CD8-positive, alpha-beta memory T cell (primary cell): ENCODE data around the gene RNF169. TPM values are rescaled to one million over a fixed set of nuclear protein-coding genes. Genes with fewer than 3 reads are reported as not detected.

ENCODE experiments used
- CTCF ChIA-PET: fragments of 350-600 bp; sonication (Branson Sonifier 250); formaldehyde crosslinking; loops from one replicate; lab custom pipeline; 2021; ENCODE audit warnings: antibody characterized with exemption; lab: Charles Lee
- POLR2A ChIA-PET: fragments of 350-600 bp; sonication (Branson Sonifier 250); formaldehyde crosslinking; loops from one replicate; lab custom pipeline; 2021; ENCODE audit warnings: antibody characterized with exemption; lab: Charles Lee
- DNase-seq, 5 donors: peaks; one replicate each; pipeline versions ENCODE4 v3.0.0 to v3.0.0-alpha.2; 2020 to 2022; ENCODE audit warnings: mixed read lengths in 1 of 5
- H3K27ac ChIP-seq: one replicate; pipeline ENCODE4 v1.7.0; 2013; ENCODE audit warnings: low read depth, mild to moderate bottlenecking, low read length, moderate library complexity
- H3K27me3 ChIP-seq: 2 replicates; pipeline ENCODE4 v1.7.0; 2013; ENCODE audit warnings: low read length, mild to moderate bottlenecking; ENCODE audit not compliant: insufficient read depth, poor library complexity, severe bottlenecking
- H3K36me3 ChIP-seq: 2 replicates; pipeline ENCODE4 v1.7.0; 2013; ENCODE audit warnings: mild to moderate bottlenecking, low read length, moderate library complexity; ENCODE audit not compliant: insufficient read depth
- H3K4me1 ChIP-seq: 2 replicates; pipeline ENCODE4 v1.7.0; 2013; ENCODE audit warnings: mild to moderate bottlenecking, low read length, moderate library complexity; ENCODE audit not compliant: insufficient read depth
- H3K4me3 ChIP-seq: 2 replicates; pipeline ENCODE4 v1.7.0; 2013; ENCODE audit warnings: mild to moderate bottlenecking, low read length
- H3K9me3 ChIP-seq: 2 replicates; pipeline ENCODE4 v1.7.0; 2013; ENCODE audit warnings: mild to moderate bottlenecking, low read length
- H3K27ac Mint-ChIP-seq, 8 donors: one replicate each; pipeline ENCODE4 v1.8.0; 2020 to 2021; ENCODE audit warnings: mixed read lengths in 8 of 8, mild to moderate bottlenecking in 6 of 8, inconsistent platforms in 3 of 8, moderate library complexity in 3 of 8
- H3K27me3 Mint-ChIP-seq, 2 donors: one replicate each; pipeline ENCODE4 v1.8.0; 2020 to 2021; ENCODE audit warnings: mixed read lengths in 2 of 2, mild to moderate bottlenecking in 1 of 2, moderate library complexity in 1 of 2
- H3K36me3 Mint-ChIP-seq, 3 donors: one replicate each; pipeline ENCODE4 v1.8.0; 2020 to 2021; ENCODE audit warnings: mixed read lengths in 3 of 3, inconsistent platforms in 1 of 3, mild to moderate bottlenecking in 1 of 3
- H3K4me1 Mint-ChIP-seq, 3 donors: one replicate each; pipeline ENCODE4 v1.8.0; 2020 to 2021; ENCODE audit warnings: mixed read lengths in 3 of 3, inconsistent platforms in 1 of 3, mild to moderate bottlenecking in 1 of 3
- H3K4me3 Mint-ChIP-seq, 7 donors: one replicate each; pipeline ENCODE4 v1.8.0; 2020 to 2021; ENCODE audit warnings: mixed read lengths in 7 of 7, mild to moderate bottlenecking in 6 of 7, moderate library complexity in 4 of 7, inconsistent platforms in 2 of 7
- H3K9me3 Mint-ChIP-seq, 5 donors: one replicate each; pipeline ENCODE4 v1.8.0; 2020 to 2022; ENCODE audit warnings: mixed read lengths in 5 of 5, mild to moderate bottlenecking in 3 of 5, moderate library complexity in 2 of 5, inconsistent platforms in 1 of 5
- polyA plus RNA-seq: library from polyadenylated mRNA; unstranded; fragments of 300-500 nt; fragmentation: Illumina TruSeq; gene quantifications from one replicate; pipeline ENCODE4 v1.2.3, GENCODE V29; 2021
- total RNA-seq, 2 experiments: library from RNA; stranded (reverse); gene quantifications; one replicate each; pipeline ENCODE4 v1.2.3, GENCODE V29; 2021

The RNF169 gene
- total and polyA plus RNA-seq, 3 experiments from 2014 or later = 2.3 to 13.6 (median 13.4) TPM

GRCh38 chr11:74815966-74816365 lies 67.3 kb downstream of the RNF169 start:
- ChIA-PET CTCF (no interaction called here), POLR2A (no interaction called here)
- Histone ChIP-seq H3K4me3 (no peak overlapping the region), H3K9me3 (no peaks in the 10 kb centered on the region), H3K27me3 (no peaks in the 10 kb centered on the region), H3K36me3 (peaks cover 14% of the 10 kb centered on the region), H3K4me1 (peaks cover 13% of the 10 kb centered on the region), H3K27ac (no peak overlapping the region)
- H3K4me3 Mint-ChIP-seq = no peak overlapping the region
- DNase-seq = no peak
- H3K27me3 Mint-ChIP-seq = no peaks in the 10 kb centered on the region
- H3K4me1 Mint-ChIP-seq = peaks cover 40 to 63% (median 56%) of the 10 kb centered on the region in 3 donors
- peak overlapping the region in 1 of 8 donors; percentile 18 for H3K27ac Mint-ChIP-seq
- peaks cover 22 to 70% (median 31%) of the 10 kb centered on the region in 3 donors for H3K36me3 Mint-ChIP-seq
- H3K9me3 Mint-ChIP-seq = no peaks in the 10 kb centered on the region

- CTCF ChIA-PET = no interaction called here
- H3K27ac Mint-ChIP-seq = peak overlapping the region in 4 of 8 donors; percentile 5 to 57 (median 18)
Measured at GRCh38 chr11:74816664-74817063, 68.0 kb downstream of the RNF169 start.

GRCh38 chr11:74818283-74818946 lies 69.8 kb downstream of the RNF169 start:
- H3K4me1 Mint-ChIP-seq = peaks cover 42 to 64% (median 61%) of the 10 kb centered on the region in 3 donors
- ChIA-PET CTCF (no interaction called here), POLR2A (interaction anchor here (0.6 to 0.7 kb wide), 2 partner anchors 421 to 931 kb away, joined by 3 to 4 read pairs; no protein-coding TSS in a partner anchor)
- H3K9me3 ChIP-seq = no peaks in the 10 kb centered on the region
- H3K27me3 Mint-ChIP-seq = no peaks in the 10 kb centered on the region
- H3K36me3 ChIP-seq = peaks cover 18% of the 10 kb centered on the region
- H3K27ac Mint-ChIP-seq = peak overlapping the region; percentile 30 to 96 (median 65)
- no peak for DNase-seq
- H3K4me3 Mint-ChIP-seq = peak overlapping the region in 3 of 7 donors; percentile 4 to 48 (median 39)
- peaks cover 30 to 74% (median 34%) of the 10 kb centered on the region in 3 donors for H3K36me3 Mint-ChIP-seq
- no peaks in the 10 kb centered on the region for H3K9me3 Mint-ChIP-seq
- peaks cover 13% of the 10 kb centered on the region for H3K4me1 ChIP-seq
- no peaks in the 10 kb centered on the region for H3K27me3 ChIP-seq
- no peak overlapping the region for H3K27ac ChIP-seq
- H3K4me3 ChIP-seq = no peak overlapping the region

More at GRCh38 chr11:74816664-74817063, 68.0 kb downstream of the RNF169 start:
- Histone ChIP-seq H3K4me1 (peaks cover 13% of the 10 kb centered on the region), H3K27me3 (no peaks in the 10 kb centered on the region), H3K36me3 (peaks cover 14% of the 10 kb centered on the region), H3K27ac (no peak overlapping the region), H3K9me3 (no peaks in the 10 kb centered on the region), H3K4me3 (no peak overlapping the region)
- Mint-ChIP-seq H3K27me3 (no peaks in the 10 kb centered on the region), H3K4me1 (peaks cover 42 to 62% (median 61%) of the 10 kb centered on the region in 3 donors), H3K36me3 (peaks cover 23 to 71% (median 33%) of the 10 kb centered on the region in 3 donors), H3K9me3 (no peaks in the 10 kb centered on the region), H3K4me3 (no peak overlapping the region)
- no peak for DNase-seq
- POLR2A ChIA-PET = no interaction called here

GRCh38 chr11:74819400-74819799 lies 70.8 kb downstream of the RNF169 start:
- H3K36me3 ChIP-seq = peaks cover 20% of the 10 kb centered on the region
- H3K36me3 Mint-ChIP-seq = peaks cover 40 to 82% (median 42%) of the 10 kb centered on the region in 3 donors

GRCh38 chr11:74820763-74821162 lies 72.1 kb downstream of the RNF169 start:
- Mint-ChIP-seq H3K27ac (peak overlapping the region in 3 of 8 donors; percentile 21 to 32 (median 21)), H3K36me3 (peaks cover 50 to 88% (median 50%) of the 10 kb centered on the region in 3 donors), H3K4me3 (no peak overlapping the region), H3K9me3 (peaks cover 4 to 21% (median 16%) of the 10 kb centered on the region in 5 donors), H3K27me3 (no peaks in the 10 kb centered on the region), H3K4me1 (peaks cover 42 to 71% (median 59%) of the 10 kb centered on the region in 3 donors)
- DNase-seq = no peak
- peaks cover 25% of the 10 kb centered on the region for H3K36me3 ChIP-seq
- H3K4me3 ChIP-seq = no peak overlapping the region
- no peak overlapping the region for H3K27ac ChIP-seq
- no peaks in the 10 kb centered on the region for H3K27me3 ChIP-seq
- ChIA-PET CTCF (interaction anchor here (1.0 kb wide), 1 partner anchor 18 kb away, joined by 3 read pairs; no protein-coding TSS in a partner anchor), POLR2A (no interaction called here)
- no peaks in the 10 kb centered on the region for H3K9me3 ChIP-seq
- H3K4me1 ChIP-seq = peaks cover 13% of the 10 kb centered on the region

More at GRCh38 chr11:74819400-74819799, 70.8 kb downstream of the RNF169 start:
- Histone ChIP-seq H3K27me3 (no peaks in the 10 kb centered on the region), H3K27ac (no peak overlapping the region), H3K9me3 (no peaks in the 10 kb centered on the region), H3K4me3 (no peak overlapping the region), H3K4me1 (peaks cover 13% of the 10 kb centered on the region)
- ChIA-PET POLR2A (no interaction called here), CTCF (interaction anchor here (1.0 to 1.1 kb wide), 2 partner anchors 40 to 80 kb away, joined by 3 to 4 read pairs; no protein-coding TSS in a partner anchor)
- DNase-seq = no peak
- Mint-ChIP-seq H3K9me3 (peaks cover 4 to 9% (median 8%) of the 10 kb centered on the region in 5 donors), H3K27me3 (no peaks in the 10 kb centered on the region), H3K27ac (peak overlapping the region in 4 of 8 donors; percentile 4 to 88 (median 20)), H3K4me3 (no peak overlapping the region), H3K4me1 (peaks cover 42 to 68% (median 61%) of the 10 kb centered on the region in 3 donors)

GRCh38 chr11:74822170-74822569 lies 73.5 kb downstream of the RNF169 start:
- Histone ChIP-seq H3K4me1 (peaks cover 13% of the 10 kb centered on the region), H3K27me3 (no peaks in the 10 kb centered on the region), H3K27ac (no peak overlapping the region), H3K4me3 (no peak overlapping the region), H3K9me3 (peaks cover 7% of the 10 kb centered on the region), H3K36me3 (peaks cover 25% of the 10 kb centered on the region)
- peaks cover 43 to 90% (median 52%) of the 10 kb centered on the region in 3 donors for H3K36me3 Mint-ChIP-seq
- ChIA-PET POLR2A (no interaction called here), CTCF (no interaction called here)
- peaks cover 33 to 61% (median 46%) of the 10 kb centered on the region in 3 donors for H3K4me1 Mint-ChIP-seq
- H3K27me3 Mint-ChIP-seq = no peaks in the 10 kb centered on the region
- no peak overlapping the region for H3K27ac Mint-ChIP-seq
- DNase-seq = no peak
- no peak overlapping the region for H3K4me3 Mint-ChIP-seq
- H3K9me3 Mint-ChIP-seq = peaks cover 6 to 31% (median 27%) of the 10 kb centered on the region in 5 donors

- H3K27me3 Mint-ChIP-seq = no peaks in the 10 kb centered on the region
- Histone ChIP-seq H3K36me3 (peaks cover 17% of the 10 kb centered on the region), H3K4me1 (no peaks in the 10 kb centered on the region), H3K4me3 (no peak overlapping the region), H3K27me3 (no peaks in the 10 kb centered on the region), H3K27ac (no peak overlapping the region), H3K9me3 (peaks cover 7% of the 10 kb centered on the region)
- no peak for DNase-seq
- peaks cover 13 to 38% (median 23%) of the 10 kb centered on the region in 3 donors for H3K4me1 Mint-ChIP-seq
- no peak overlapping the region for H3K27ac Mint-ChIP-seq
- H3K36me3 Mint-ChIP-seq = peaks cover 46 to 92% (median 73%) of the 10 kb centered on the region in 3 donors
- peaks cover 6 to 36% (median 30%) of the 10 kb centered on the region in 5 donors for H3K9me3 Mint-ChIP-seq
- CTCF ChIA-PET = no interaction called here
- POLR2A ChIA-PET = interaction anchor here (0.7 kb wide), 1 partner anchor 187 kb away, joined by 3 read pairs; no protein-coding TSS in a partner anchor
- H3K4me3 Mint-ChIP-seq = no peak overlapping the region
Measured at GRCh38 chr11:74824285-74824982, 75.8 kb downstream of the RNF169 start.
